ENCODE results near the gene DIAPH3.

DNA sequence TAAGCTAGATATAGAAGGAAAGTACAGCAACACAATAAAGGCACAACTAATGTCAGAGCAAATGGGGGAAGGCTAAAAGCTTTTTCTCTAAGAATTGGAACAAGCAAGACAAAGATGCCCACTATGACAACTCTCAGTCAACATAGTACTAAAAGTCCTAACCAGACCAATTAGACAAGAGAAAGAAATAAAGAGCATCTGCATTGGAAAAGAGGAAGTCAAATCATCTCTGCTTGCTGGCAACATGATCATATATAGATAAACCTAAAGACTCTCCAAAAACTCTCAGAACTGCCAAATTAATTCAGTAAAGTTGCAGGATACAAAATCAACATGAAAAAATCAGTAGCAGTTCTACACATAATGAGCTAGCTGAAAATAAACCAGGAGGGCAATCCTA, 542.0 kb downstream of the DIAPH3 start:
- TF ChIP-seq, protein P1, sequence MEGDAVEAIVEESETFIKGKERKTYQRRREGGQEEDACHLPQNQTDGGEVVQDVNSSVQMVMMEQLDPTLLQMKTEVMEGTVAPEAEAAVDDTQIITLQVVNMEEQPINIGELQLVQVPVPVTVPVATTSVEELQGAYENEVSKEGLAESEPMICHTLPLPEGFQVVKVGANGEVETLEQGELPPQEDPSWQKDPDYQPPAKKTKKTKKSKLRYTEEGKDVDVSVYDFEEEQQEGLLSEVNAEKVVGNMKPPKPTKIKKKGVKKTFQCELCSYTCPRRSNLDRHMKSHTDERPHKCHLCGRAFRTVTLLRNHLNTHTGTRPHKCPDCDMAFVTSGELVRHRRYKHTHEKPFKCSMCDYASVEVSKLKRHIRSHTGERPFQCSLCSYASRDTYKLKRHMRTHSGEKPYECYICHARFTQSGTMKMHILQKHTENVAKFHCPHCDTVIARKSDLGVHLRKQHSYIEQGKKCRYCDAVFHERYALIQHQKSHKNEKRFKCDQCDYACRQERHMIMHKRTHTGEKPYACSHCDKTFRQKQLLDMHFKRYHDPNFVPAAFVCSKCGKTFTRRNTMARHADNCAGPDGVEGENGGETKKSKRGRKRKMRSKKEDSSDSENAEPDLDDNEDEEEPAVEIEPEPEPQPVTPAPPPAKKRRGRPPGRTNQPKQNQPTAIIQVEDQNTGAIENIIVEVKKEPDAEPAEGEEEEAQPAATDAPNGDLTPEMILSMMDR (tag by site-specific recombination; IDR thresholded peaks at IDR 0.05): no peak
- TF ChIP-seq ZNF747 (tag by site-specific recombination; IDR thresholded peaks at IDR 0.05) (no peak), ZNF501 (tag by site-specific recombination; IDR thresholded peaks at IDR 0.05) (no peak), ZNF140 (tag by site-specific recombination; IDR thresholded peaks at IDR 0.05) (no peak), REPIN1 (tag by site-specific recombination; IDR thresholded peaks at IDR 0.05; ENCODE audit: low read depth) (no peak), BCL11A (tag by site-specific recombination; IDR thresholded peaks at IDR 0.05; ENCODE audit: low read depth) (no peak), ZBTB17 (tag by site-specific recombination; IDR thresholded peaks at IDR 0.05) (no peak), ZNF513 (tag by site-specific recombination; IDR thresholded peaks at IDR 0.05) (no peak)
